Endothelial cell of umbilical vein (primary cell): ENCODE data around the gene KRT82. TPM values are rescaled to one million over a fixed set of nuclear protein-coding genes. Genes with fewer than 3 reads are reported as not detected.

ENCODE experiments used
- BruUV-seq: library from RNA; stranded (reverse); fragments of 400-500 nt; replicated peaks from 2 replicates; lab custom pipeline; 2021; lab: Mats Ljungman, UMichigan
- CTCF ChIA-PET: fragments of 300-600, 350-600 bp; sonication (Branson Sonifier 250); formaldehyde crosslinking; loops from one replicate; lab custom pipeline; 2021; ENCODE audit warnings: antibody characterized with exemption, inconsistent platforms; lab: Charles Lee
- POLR2A ChIA-PET: fragments of 300-600, 350-600 bp; sonication (Branson Sonifier 250); formaldehyde crosslinking; loops from one replicate; lab custom pipeline; 2021; ENCODE audit warnings: antibody characterized with exemption, inconsistent platforms; lab: Charles Lee
- DNase-seq: peaks from one replicate; pipeline ENCODE4 v3.0.0-alpha.2; 2011; ENCODE audit warnings: low read depth, low spot score
- FAIRE-seq: peaks from 2 replicates; lab custom pipeline; 2011; peaks lifted over from hg19 to GRCh38; lab: Jason Lieb, UNC
- H2AFZ ChIP-seq: 2 replicates; pipeline ENCODE4 v1.6.0; 2012; ENCODE audit warnings: low read depth, low read length, control low read depth, inconsistent platforms
- H3K27ac ChIP-seq: 2 replicates; pipeline ENCODE4 v1.5.1; 2011; ENCODE audit warnings: low read depth, mild to moderate bottlenecking, control low read depth, low read length, moderate library complexity; ENCODE audit not compliant: insufficient read depth
- H3K27me3 ChIP-seq, 2 experiments: 2 replicates each; pipeline versions ENCODE4 v1.6.0 to v1.6.1; 2011; ENCODE audit warnings: low read length in 2 of 2, mixed read lengths in 1 of 2; ENCODE audit not compliant: control insufficient read depth in 2 of 2, insufficient read depth in 2 of 2
- H3K36me3 ChIP-seq, 2 experiments: 2 replicates in 1 of 2; 3 replicates in 1 of 2; pipeline ENCODE4 v1.5.1; 2011; ENCODE audit warnings: low read length in 2 of 2, mild to moderate bottlenecking in 1 of 2, moderate library complexity in 1 of 2; ENCODE audit not compliant: control insufficient read depth in 2 of 2, insufficient read depth in 2 of 2; ENCODE audit errors: extremely low read depth in 1 of 2
- H3K4me1 ChIP-seq: 3 replicates; pipeline ENCODE4 v1.5.1; 2011; ENCODE audit warnings: mild to moderate bottlenecking, low read length; ENCODE audit not compliant: control insufficient read depth, insufficient read depth; ENCODE audit errors: extremely low read depth
- H3K4me2 ChIP-seq: 2 replicates; pipeline ENCODE4 v1.6.1; 2011; ENCODE audit warnings: low read length, control low read depth, mixed read lengths; ENCODE audit not compliant: insufficient read depth
- H3K4me3 ChIP-seq, 3 experiments: fragments of 200-600 bp in 1 of 3; sonication (generic), shearing (Covaris generic) in 1 of 3; replicated peaks in 1 of 3; 2 replicates each; pipeline ENCODE4 v1.5.1; 2011 to 2016; ENCODE audit warnings: control low read depth in 3 of 3, low read length in 3 of 3, mild to moderate bottlenecking in 2 of 3, inconsistent platforms in 1 of 3, low read depth in 1 of 3, moderate library complexity in 1 of 3; ENCODE audit not compliant: insufficient read depth in 1 of 3
- H3K79me2 ChIP-seq: 2 replicates; pipeline ENCODE4 v1.6.0; 2012; ENCODE audit warnings: low read length, inconsistent platforms; ENCODE audit not compliant: control insufficient read depth, insufficient read depth
- H3K9ac ChIP-seq: replicated peaks from 2 replicates; pipeline ENCODE3; 2011; ENCODE audit warnings: low read length, control low read depth; ENCODE audit not compliant: insufficient read depth; ENCODE audit errors: extremely low read depth
- H3K9me1 ChIP-seq: replicated peaks from 3 replicates; pipeline ENCODE4 v1.6.0; 2011; ENCODE audit warnings: mild to moderate bottlenecking, low read length; ENCODE audit not compliant: control insufficient read depth, insufficient read depth; ENCODE audit errors: extremely low read depth
- H3K9me3 ChIP-seq: replicated peaks from 2 replicates; pipeline ENCODE4 v1.5.1; 2012; ENCODE audit warnings: low read length, inconsistent platforms; ENCODE audit not compliant: control insufficient read depth, insufficient read depth
- H4K20me1 ChIP-seq: replicated peaks from 2 replicates; pipeline ENCODE3; 2011; ENCODE audit warnings: mild to moderate bottlenecking, low read length; ENCODE audit not compliant: control insufficient read depth, insufficient read depth; ENCODE audit errors: extremely low read depth
- EZH2 ChIP-seq: IDR thresholded peaks from 2 replicates; pipeline ENCODE4 v1.6.1; 2012; ENCODE audit warnings: borderline replicate concordance, low read depth, mild to moderate bottlenecking, moderate library complexity, low read length, inconsistent platforms; ENCODE audit not compliant: severe bottlenecking
- FOS ChIP-seq: IDR thresholded peaks from 2 replicates; pipeline ENCODE4 v1.6.1; 2011; ENCODE audit warnings: mild to moderate bottlenecking, low read length, moderate library complexity, borderline replicate concordance; ENCODE audit not compliant: insufficient read depth
- GATA2 ChIP-seq: IDR thresholded peaks from 2 replicates; pipeline ENCODE4 v1.7.0; 2011; ENCODE audit warnings: low read depth, mild to moderate bottlenecking, moderate library complexity, mixed read lengths, low read length; ENCODE audit not compliant: insufficient read length, insufficient read depth
- JUN ChIP-seq: IDR thresholded peaks from 2 replicates; pipeline ENCODE4 v1.6.1; 2011; ENCODE audit warnings: borderline replicate concordance, low read depth; ENCODE audit not compliant: insufficient read length, insufficient read depth
- MYC ChIP-seq: IDR thresholded peaks from one replicate; pipeline ENCODE4 v1.6.1; 2011; ENCODE audit warnings: mild to moderate bottlenecking, low read depth, low read length
- POLR2A ChIP-seq: IDR thresholded peaks from 2 replicates; pipeline ENCODE4 v1.6.1; 2012; ENCODE audit warnings: low read depth, mild to moderate bottlenecking, control low read depth, low read length
- POLR2AphosphoS5 ChIP-seq: IDR thresholded peaks from 2 replicates; pipeline ENCODE4 v1.6.1; 2012; ENCODE audit warnings: low read depth, mild to moderate bottlenecking, control low read depth, low read length, moderate library complexity; ENCODE audit not compliant: insufficient read depth
- dilution Hi-C: fragments of 300-500 bp; cut with MboI; formaldehyde crosslinking; loops from one replicate; pipeline ENCODE4 v1.15.0; 2019; ENCODE audit warnings: low sequenced_read_pairs; ENCODE audit not compliant: extremely low pct_ligation_motif_present
- intact Hi-C: fragments of 100-400 bp; cut with micrococcal nuclease; formaldehyde crosslinking; loops from one replicate; pipeline ENCODE4 v1.10.0; 2022
- polyA plus RNA-seq, 4 experiments: library from polyadenylated mRNA; depleted of rRNA in 3 of 4; stranded (reverse) in 3 of 4; unstranded in 1 of 4; fragments of >200 nt; gene quantifications; 2 replicates each; pipeline versions ENCODE4 v1.2.1 to v1.2.3, GENCODE V29; 2011 to 2012; ENCODE audit warnings: missing spikeins in 1 of 4
- total RNA-seq: library from RNA; stranded (reverse); gene quantifications from 2 replicates; pipeline ENCODE4 v1.2.3, GENCODE V29; 2021
- TF ChIP-seq, protein P1 (sequence below): IDR thresholded peaks from 2 replicates; pipeline ENCODE4 v1.6.1; 2011; ENCODE audit not compliant: insufficient read depth, insufficient read length
- TF ChIP-seq, protein P2 (sequence below), 2 donors: IDR thresholded peaks; 1 replicate in 1 of 2; 2 replicates in 1 of 2; pipeline ENCODE4 v1.5.1; 2011; ENCODE audit warnings: low read length in 2 of 2, mild to moderate bottlenecking in 2 of 2, moderate library complexity in 2 of 2, control low read depth in 1 of 2, inconsistent platforms in 1 of 2, low read depth in 1 of 2; ENCODE audit not compliant: insufficient read depth in 1 of 2; ENCODE audit errors: extremely low read depth in 1 of 2

The KRT82 gene
- total and polyA plus RNA-seq, 2 donors (not counting 3 experiments of a cell fraction or from before 2014, with no cell fraction given), result not detected

DNA sequence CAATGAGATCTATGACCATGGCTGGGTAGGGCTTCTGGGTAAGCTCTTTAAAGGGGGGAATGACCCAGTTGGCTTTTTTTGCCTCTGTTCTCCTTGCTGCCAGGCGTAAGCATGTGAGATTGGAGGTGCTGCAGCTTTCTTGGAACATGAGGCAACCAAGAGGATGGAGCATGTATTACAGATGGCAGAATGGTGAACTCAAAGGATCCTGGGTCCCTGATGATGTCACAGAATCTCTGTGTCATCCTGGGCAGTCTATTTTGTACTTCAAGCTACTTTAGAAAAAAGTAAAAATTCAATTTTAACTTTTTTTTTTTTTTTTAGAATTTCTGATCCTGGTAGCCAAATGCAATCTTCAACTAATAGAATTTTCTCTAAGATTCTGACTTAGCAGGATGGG is 8.0 kb downstream of the KRT82 start:
- dilution Hi-C loops (no loop called here), intact Hi-C loops (no loop called here)
- H3K4me3 ChIP-seq, result no peak overlapping the region
- H3K27me3 ChIP-seq, result peaks cover 0 to 2% of the 10 kb centered on the region in 2 experiments
- H3K27ac ChIP-seq, result no peak overlapping the region
- no peaks in the 10 kb centered on the region for H3K36me3 ChIP-seq
- ChIA-PET POLR2A (no interaction called here), CTCF (interaction anchor here (1.7 to 2.3 kb wide), 2 partner anchors 19 to 472 kb away, joined by 5 to 8 read pairs; no protein-coding TSS in a partner anchor)
- TF ChIP-seq MYC (no peak), EZH2 (no peak), JUN (no peak), FOS (no peak), GATA2 (no peak)
- TF ChIP-seq, protein P1, sequence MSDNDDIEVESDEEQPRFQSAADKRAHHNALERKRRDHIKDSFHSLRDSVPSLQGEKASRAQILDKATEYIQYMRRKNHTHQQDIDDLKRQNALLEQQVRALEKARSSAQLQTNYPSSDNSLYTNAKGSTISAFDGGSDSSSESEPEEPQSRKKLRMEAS, result no peak
- H3K9me3 ChIP-seq, result no peaks in the 10 kb centered on the region
- no peak for DNase-seq
- no TSS peak for BruUV-seq
- H3K4me1 ChIP-seq, result no peaks in the 10 kb centered on the region
- no peak overlapping the region for H2AFZ ChIP-seq
- H3K4me2 ChIP-seq, result no peak overlapping the region
- H3K79me2 ChIP-seq, result no peaks in the 10 kb centered on the region
- H3K9me1 ChIP-seq, result no peaks in the 10 kb centered on the region
- H3K9ac ChIP-seq, result no peak overlapping the region
- no peaks in the 10 kb centered on the region for H4K20me1 ChIP-seq
- no peak for FAIRE-seq

DNA sequence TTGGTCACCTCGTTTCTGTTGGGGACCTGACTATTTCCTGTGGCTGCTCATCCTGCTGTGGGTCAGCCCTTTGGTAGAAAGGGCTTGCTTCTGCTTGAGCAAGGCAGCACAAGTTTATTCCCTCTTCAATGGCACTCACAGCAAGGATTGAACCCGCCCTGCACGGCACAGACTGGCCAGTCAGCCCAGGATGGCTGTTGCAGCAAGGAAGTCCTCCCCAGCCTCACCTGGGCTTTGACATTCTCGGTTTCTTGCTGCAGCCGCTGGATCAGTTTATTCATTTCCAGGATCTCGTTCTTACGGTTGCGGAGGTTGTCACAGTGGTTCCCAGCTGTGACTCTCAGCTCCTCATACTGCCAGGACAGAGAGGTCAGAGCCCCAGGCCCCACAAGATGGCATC is 9.5 kb downstream of the KRT82 start:
- no peak for DNase-seq
- Histone ChIP-seq H3K27me3 (no peaks in the 10 kb centered on the region), H3K9me1 (no peaks in the 10 kb centered on the region), H3K79me2 (no peaks in the 10 kb centered on the region), H3K9ac (no peak overlapping the region), H3K4me3 (no peak overlapping the region), H3K9me3 (no peaks in the 10 kb centered on the region), H4K20me1 (no peaks in the 10 kb centered on the region), H2AFZ (no peak overlapping the region), H3K4me1 (no peaks in the 10 kb centered on the region), H3K4me2 (no peak overlapping the region), H3K27ac (no peak overlapping the region), H3K36me3 (no peaks in the 10 kb centered on the region)
- intact Hi-C loops, result no loop called here
- no TSS peak for BruUV-seq
- no peak for FAIRE-seq
- POLR2A ChIA-PET, result no interaction called here
- dilution Hi-C loops, result no loop called here
- CTCF ChIA-PET, result interaction anchor here (1.1 to 3.9 kb wide), 4 partner anchors 44 to 483 kb away, joined by 3 to 11 read pairs (median 4); no protein-coding TSS in a partner anchor
- TF ChIP-seq, protein P1, result no peak
- TF ChIP-seq JUN (no peak), POLR2AphosphoS5 (no peak), POLR2A (no peak), EZH2 (no peak), FOS (no peak), GATA2 (no peak), MYC (no peak)
- TF ChIP-seq, protein P2, sequence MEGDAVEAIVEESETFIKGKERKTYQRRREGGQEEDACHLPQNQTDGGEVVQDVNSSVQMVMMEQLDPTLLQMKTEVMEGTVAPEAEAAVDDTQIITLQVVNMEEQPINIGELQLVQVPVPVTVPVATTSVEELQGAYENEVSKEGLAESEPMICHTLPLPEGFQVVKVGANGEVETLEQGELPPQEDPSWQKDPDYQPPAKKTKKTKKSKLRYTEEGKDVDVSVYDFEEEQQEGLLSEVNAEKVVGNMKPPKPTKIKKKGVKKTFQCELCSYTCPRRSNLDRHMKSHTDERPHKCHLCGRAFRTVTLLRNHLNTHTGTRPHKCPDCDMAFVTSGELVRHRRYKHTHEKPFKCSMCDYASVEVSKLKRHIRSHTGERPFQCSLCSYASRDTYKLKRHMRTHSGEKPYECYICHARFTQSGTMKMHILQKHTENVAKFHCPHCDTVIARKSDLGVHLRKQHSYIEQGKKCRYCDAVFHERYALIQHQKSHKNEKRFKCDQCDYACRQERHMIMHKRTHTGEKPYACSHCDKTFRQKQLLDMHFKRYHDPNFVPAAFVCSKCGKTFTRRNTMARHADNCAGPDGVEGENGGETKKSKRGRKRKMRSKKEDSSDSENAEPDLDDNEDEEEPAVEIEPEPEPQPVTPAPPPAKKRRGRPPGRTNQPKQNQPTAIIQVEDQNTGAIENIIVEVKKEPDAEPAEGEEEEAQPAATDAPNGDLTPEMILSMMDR (IDR thresholded peaks at IDR 0.05; ENCODE audit: extremely low read depth in 1 of 2, insufficient read depth in 1 of 2, low read depth in 1 of 2, low read length in 2 of 2), result no peak
